ENCODE data around the gene CCDC92.

CCDC92 gene

GRCh38 chr12:124001343-124001742, 28.7 kb upstream of the CCDC92 start:
- no peak for DNase-seq

- no peak for DNase-seq
These were observed 27.5 kb upstream of the CCDC92 start for GRCh38 chr12:124000111-124000510.

GRCh38 chr12:123998991-123999359, 26.3 kb upstream of the CCDC92 start:
- no peak for DNase-seq

GRCh38 chr12:123998344-123998990, 25.8 kb upstream of the CCDC92 start:
- no peak for DNase-seq

- DNase-seq = no peak
These were observed 25.3 kb upstream of the CCDC92 start for GRCh38 chr12:123997908-123998307.

- no peak for DNase-seq
These were observed 24.6 kb upstream of the CCDC92 start for GRCh38 chr12:123997033-123997822.

- no peak for DNase-seq
These were observed 23.9 kb upstream of the CCDC92 start for GRCh38 chr12:123996581-123996980.

GRCh38 chr12:123995023-123995748, 22.6 kb upstream of the CCDC92 start:
- peak in 1 of 2 experiments; percentile 9 for DNase-seq

GRCh38 chr12:123992118-123992825, 19.6 kb upstream of the CCDC92 start:
- DNase-seq = no peak

GRCh38 chr12:123991372-123991951, 18.8 kb upstream of the CCDC92 start:
- DNase-seq = no peak

- no peak for DNase-seq
These were observed 17.9 kb upstream of the CCDC92 start for GRCh38 chr12:123990511-123990910.

GRCh38 chr12:123989753-123990152, 17.1 kb upstream of the CCDC92 start:
- DNase-seq = no peak

- DNase-seq = no peak
These were observed 16.5 kb upstream of the CCDC92 start for GRCh38 chr12:123989168-123989567.

GRCh38 chr12:123987022-123987421, 14.4 kb upstream of the CCDC92 start:
- DNase-seq = no peak

- DNase-seq = no peak
These were observed 13.8 kb upstream of the CCDC92 start for GRCh38 chr12:123986374-123986965.

GRCh38 chr12:123984903-123985302, 12.3 kb upstream of the CCDC92 start:
- no peak for DNase-seq

GRCh38 chr12:123983822-123984485, 11.3 kb upstream of the CCDC92 start:
- peak; percentile 41 to 77 for DNase-seq

GRCh38 chr12:123982269-123982668, 9.6 kb upstream of the CCDC92 start:
- DNase-seq = no peak

GRCh38 chr12:123979566-123979965, 6.9 kb upstream of the CCDC92 start:
- no peak for DNase-seq

GRCh38 chr12:123976227-123976826, 3.7 kb upstream of the CCDC92 start:
- DNase-seq = no peak

All from NCI-H526 (cell line).